ENCODE measurements around the gene ARHGAP22.

The ARHGAP22 gene

DNA sequence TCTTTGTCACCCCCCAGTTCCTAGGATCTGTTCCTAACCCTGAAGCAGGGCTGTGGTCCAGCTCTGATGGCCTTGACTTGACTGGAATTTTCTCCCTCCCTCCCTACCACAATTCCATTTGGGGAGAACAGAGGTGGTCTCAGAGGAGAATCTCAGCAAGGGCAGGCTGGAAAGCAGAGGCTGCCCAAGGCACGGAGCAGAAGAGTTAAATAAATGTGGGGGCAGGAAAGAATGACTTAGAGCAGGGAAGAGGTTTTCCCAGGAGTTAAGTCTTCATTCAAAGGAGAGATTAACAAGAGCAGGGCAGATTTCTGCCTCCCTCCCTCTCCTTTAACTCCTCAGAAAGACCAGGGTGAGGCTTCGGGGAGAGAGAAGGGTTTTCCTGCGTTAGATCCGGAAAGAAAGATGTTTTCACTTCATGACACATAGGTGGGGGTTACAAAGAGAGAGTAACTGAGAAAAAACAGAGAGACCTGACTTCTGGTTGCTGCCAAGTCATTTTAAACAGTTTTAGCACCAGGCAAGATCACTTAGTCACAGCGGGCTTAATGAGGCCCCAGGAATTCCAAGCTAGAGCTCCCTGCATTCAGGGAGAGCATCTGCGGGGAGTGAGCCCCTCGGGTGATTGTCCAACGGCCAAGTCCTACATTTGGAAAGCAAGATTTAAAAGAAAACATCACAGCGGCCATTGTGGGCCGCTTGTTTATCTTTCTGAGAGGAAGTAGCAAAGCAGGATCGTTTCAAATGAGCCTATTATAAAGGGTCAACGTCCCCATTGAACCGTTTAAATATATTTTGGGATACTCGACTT, 78.7 kb downstream of the ARHGAP22 start:
- no peak for DNase-seq

DNA sequence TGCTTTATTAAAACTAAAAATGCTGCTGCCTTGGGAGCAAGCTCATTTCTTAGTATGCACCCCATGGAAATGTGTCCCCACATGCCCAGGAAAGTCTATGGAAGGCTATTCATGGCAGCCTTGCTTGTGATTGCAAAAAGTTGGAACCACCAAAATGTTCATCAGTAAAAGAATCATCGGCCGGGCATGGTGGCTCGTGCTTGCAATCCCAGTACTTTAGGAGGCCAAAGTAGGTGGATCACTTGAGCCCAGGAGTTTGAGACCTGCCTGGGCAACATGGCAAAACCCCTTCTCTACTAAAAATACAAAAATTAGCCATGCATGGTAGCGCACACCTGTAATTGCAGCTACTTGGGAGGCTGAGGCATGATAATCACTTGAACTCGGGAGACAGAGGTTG, 79.8 kb downstream of the ARHGAP22 start:
- DNase-seq, result no peak

DNA sequence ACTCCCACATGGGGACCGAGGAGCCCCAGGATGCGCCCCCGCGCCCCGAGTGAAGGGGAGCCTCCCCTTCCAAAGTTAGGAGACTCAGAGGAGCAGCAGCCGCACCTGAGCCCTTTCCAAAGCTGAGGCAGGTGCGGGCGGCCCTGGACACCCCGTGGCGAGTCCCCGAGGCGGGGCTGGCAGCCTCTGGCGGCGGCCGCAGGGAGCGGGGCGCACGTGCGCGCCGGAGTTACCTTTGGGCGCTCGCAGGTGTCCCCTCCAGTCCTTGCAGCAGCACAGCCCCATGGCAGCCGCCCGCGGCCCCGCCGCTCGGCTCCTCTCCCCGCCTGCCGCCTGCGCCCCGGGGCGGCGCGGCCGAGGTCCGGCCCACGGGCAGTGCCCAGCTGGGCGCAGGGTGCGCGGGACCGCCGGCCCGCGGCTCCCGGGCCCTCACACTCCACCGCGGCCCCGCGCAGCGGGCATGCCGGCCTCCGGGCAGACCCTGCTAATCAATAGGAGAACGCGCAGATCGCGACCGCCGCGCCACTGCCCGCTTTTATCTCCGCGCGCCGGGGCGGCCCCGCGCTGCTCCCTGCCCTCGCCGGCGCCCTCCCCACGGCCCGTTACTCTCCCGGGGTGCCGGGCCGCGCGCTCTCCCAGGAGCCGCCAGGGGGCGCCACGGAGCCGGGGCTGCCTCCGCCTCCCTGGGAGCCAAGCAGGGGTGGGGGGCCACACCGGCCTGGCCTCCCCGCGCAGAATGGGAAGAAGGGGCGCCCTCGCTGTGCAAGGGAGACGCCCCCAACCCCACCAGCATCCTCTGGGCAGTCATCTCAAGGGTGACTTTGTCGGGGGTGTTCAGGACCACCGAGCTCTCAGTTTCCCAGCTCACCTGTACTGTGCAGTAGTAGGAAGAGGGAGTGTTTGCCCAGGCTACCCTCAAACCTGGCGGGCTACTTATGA, 80.8 kb downstream of the ARHGAP22 start:
- DNase-seq, result no peak

DNA sequence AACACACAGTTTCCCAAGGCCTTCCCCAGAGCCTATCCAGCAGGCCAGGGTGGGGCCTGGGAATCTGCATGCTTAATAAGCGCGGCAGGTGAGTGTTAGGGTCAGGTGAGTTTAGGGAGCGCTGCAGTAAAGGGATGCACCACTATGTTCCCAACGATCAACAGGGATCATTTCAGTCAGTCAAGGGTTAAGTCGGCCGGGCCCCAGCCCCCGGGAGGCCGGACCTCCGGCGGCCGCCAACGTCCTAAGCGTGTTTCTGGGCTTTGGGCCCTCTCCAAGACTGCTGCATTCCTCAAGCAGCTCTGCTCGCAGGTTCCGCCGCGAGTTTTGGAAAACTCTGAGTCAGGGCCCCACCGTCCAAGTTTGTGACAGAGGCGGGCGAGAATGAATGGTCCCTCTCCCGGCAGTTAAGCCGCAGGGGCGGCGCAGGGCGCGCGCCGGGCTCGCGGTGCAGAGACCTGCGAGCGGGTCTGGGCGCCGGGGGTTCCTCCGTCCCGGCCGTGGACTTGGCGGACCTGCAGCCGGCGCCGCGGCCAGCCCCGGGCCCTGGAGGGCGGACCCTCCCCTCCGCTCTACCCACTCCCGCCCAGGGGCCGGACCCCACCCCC, 81.6 kb downstream of the ARHGAP22 start:
- no peak for DNase-seq

DNA sequence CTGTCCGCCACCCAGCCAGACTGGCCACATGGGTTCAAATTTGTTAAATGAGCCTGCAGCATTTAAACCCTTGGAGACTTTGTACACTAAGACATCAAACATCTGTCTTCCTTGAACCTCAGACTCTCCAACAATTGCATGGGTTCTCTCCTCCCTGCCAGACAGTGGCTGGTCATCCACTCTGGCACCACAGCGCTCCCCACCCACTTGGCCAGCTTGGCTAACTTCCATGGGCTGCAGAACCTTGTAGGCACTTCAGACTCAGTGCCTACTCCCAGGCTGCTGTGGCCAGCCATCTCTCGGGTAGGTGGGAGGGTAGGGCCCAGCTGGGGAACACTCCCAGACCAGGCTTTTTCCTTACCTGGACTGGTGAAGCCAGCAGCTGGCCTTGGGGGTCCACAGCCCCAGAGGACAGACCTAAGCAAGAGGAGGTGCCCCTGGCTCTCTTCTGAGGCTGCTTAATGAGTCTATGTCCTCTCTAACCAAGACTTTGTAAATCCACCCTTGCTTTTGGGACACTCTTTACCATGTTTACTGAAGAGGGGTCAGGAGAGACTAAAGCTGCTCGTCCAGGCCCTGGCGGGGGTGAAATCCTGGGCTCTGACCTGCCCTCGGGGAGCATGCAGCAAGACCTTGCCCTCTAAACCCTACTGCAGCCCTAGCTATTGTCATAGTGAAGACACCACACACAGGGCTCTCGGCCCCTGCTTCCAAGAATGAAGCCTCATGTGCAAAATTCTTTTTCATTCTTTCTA, 82.7 kb downstream of the ARHGAP22 start:
- DNase-seq, result no peak

DNA sequence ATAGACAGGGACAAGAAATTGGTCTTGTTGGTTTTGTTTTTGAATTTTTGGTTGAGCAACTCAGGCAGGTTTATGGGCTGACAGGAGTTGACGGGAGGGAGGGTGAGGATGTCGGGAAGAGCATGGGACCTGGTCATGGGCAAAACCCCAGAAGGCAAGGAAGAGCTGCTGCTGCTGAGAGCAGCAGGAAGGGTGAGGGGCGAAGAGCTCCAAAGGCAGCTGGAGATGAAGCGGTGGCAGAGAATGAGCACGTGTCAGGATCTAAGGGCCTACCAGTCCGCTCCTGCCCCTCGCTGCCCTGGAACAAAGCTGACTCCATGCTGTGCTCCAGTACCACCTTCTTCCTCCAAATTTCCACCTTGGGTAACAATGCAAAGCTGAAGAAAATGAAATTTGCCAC, 84.3 kb downstream of the ARHGAP22 start:
- DNase-seq, result no peak

DNA sequence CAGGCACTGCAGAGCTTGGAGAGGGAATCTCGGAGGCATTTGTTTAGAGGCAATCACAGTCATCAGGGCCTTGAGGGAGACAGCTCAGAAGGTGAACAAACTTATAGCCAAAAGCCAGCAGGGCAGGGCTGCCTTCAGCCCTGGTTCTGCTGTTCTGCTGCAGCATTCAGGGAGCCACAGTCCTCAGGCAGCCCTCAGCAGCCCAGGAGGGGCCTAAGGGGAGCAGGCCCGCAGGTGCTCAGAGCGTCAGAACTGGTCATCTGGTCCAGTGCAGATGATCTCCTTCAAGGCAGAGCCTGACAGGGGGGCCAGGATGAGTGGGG, 84.7 kb downstream of the ARHGAP22 start:
- DNase-seq, result no peak

DNA sequence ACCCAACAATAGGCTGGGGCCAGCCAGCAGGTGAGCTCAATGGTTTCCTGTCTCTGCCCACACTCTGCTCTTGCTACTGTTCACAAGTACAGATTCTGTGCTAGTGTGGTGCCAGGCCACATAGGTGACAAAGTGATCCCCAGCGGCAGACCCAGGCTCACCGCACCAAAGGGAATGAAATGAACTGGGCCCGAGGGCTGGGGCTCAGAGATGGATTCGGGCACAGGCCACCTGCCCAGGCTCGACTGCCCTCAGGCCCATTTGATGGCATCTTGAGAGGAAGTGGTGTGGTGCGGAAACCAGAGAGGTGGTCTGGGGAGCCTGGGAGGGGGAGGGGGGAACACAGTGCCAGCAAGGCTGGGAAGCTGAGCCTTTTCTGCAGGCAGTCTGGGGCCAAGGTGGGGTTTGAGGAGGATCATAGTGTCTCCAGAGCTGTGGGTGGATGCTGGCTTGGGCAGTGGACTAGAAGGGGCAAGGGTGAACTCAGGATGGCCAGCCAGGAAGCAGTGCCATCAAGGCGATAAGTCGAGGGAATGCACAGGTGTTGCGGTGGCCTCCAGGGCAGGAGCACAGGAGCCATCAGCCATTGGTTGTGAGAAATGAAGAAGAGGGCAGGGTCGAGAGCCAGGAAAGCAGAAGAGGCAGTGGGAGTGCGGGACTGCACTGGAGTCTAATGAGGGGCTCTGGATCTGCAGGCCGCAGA, 85.2 kb downstream of the ARHGAP22 start:
- DNase-seq, result no peak

DNA sequence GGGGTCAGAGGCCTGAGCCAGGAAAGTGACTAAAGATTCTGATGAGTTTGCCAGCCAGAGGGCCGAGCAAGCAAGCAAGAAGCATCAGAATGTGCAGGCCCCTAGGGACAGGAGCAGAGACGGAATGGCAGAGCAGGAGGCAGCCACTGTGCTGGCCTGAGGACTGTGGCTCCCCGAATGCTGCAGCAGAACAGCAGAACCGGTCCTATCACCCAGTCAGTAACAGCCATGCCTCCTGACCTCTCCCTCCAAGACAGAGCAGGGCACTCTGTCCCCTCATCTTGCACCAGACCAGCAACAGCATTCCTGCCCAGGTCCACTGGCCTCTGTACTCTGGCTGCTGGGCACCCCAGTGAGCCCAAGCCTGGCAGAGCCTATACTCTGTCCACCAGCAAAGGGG, 85.9 kb downstream of the ARHGAP22 start:
- no peak for DNase-seq

DNA sequence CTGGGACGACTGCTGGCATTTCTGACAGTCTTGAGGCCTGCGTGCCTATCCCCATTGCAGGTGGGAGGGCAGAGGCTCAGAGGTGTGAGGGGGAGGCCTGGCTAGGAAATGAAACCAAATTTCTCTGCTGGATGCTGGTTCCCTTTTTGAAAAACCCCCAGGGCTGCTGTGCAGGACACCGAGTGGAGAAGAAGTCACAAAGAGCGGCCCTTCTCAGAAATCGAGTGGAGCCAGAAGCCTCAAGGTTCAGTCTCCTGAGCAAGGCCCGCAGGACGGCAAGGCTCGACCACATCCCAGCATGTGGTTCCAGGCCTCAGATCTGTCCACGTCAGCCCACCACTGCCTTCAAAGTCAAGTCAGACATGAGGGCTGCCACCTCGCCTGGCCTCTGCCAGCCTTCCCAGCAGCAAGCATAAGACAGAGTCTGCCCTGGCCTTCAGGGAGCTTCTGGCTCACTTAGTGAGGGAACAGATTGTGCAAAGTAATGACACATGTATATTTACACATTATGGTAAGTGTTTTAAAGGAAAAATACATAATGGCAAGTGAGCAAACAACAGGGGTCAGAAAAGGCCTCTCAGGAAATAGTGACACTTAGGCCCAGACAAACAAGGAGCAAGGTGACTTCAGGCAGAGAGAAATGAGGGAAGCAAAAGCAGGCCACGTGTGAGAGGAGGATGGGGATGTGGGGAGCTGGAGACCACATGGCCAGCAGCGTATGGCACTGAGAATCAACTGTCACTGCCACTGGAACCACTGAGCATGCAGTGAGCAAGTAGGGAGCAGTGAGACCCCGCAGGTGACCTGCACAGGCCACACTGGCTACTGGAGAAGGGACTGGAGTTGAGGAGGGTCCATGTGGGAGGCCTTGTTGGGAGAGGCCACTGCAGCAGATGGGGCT, 86.7 kb downstream of the ARHGAP22 start:
- DNase-seq, result no peak

DNA sequence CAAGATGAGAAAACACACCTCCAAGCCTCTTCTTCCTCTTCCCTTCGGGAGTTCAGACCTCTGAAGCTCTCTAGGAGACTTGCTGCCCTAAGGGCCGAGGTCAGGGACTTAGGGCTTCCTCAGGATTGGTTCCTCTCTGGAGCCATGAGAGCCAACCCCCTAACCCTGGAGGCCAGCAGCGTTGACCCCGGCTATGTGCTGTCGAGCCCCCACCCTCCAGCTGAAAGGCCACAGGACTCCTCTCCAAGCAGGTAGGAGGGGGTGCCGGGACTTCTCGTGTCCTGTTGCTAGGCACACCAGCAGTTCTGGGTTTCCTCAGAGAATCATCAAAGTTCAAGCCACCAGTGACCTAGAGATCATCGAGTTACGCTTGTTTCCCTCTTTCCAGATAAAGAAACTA, 87.4 kb downstream of the ARHGAP22 start:
- DNase-seq, result no peak

DNA sequence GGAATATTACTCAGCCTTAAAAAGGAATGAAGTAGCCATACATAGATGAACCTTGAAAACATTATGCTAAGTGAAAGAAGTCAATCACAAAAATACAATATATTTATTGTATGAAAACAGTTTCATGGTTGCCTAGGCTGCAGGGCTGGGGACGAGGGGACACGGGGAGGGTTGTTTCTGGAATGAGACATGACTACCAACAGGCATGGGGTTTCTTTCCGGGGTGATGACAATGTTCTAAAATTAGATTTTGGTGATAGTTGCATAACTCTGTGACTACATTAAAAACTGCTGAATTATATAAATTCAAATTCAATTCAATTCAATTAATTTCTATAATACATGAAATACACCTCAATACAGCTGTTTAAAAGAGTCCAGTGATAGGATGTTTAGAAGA, 88.0 kb downstream of the ARHGAP22 start:
- no peak for DNase-seq

DNA sequence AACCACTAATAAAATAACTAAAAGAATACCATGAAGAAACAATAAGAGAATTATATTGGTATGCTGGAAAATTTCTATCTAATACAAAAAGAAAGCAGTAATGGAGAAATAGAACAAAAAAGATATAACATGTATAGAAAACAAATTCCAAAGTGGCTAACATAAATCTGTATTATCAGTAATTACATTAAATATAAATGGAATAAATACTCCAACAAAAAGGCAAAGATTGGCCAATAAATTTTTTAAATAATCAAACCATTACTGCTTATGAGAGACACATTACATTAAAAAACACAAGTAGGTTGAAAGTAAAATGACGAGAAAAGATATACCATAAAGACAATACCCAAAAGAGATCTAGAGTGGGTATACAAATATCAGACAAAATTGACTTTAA, 90.0 kb downstream of the ARHGAP22 start:
- DNase-seq, result no peak

DNA sequence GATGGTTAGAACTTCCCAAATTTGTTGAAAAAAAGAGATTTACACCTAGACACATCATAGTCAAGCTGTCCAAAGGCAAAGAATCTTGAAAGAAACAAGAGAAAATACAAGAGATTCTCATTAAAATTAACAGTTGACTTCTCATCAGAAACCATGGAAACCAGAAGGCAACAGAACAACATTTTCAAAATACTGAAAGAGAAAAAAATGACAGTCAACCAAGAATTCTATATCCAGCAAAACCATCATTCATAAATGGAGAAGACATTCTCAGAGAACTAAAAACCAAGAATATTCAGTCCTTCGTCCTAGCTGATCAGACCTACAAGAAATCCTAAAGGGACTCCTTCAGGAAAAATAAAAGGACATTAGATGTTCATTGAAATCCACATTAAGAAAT, 90.6 kb downstream of the ARHGAP22 start:
- DNase-seq, result no peak

DNA sequence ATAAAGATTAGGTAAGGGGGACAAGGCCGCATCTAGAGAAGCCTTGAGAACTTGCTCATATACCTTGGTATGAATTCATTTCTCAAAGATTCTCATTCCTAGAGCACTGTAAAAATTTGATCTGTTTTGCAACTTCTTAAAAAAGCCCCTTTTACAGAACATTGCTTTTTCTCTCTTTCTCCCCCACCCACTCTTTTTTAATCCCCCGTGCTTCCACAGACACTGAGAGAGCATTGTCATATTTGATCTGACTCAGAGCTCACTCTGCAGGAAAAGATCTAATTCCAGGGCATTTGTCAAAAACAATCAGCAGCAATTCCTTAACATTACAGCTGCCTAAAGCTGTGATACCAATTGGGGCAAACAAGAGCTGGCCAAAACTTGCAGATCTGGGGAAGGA, 92.0 kb downstream of the ARHGAP22 start:
- no peak for DNase-seq

DNA sequence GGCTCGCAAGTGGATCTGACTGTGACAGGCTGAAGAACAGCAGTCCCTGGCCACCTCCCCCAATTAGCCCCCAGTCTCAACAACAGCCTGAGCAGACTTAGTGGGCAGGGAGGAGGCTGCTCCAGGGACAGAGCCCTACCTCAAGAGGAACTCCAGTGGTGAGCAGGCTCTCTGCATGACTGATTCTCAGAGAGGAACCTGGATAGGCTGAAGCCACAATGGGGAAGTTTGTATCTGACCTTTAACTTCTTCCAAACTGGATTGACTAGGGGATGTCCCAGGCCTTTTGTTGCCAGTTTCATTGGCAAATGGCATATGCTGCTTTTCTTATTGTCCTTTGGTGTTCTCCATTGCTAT, 93.0 kb downstream of the ARHGAP22 start:
- no peak for DNase-seq

DNA sequence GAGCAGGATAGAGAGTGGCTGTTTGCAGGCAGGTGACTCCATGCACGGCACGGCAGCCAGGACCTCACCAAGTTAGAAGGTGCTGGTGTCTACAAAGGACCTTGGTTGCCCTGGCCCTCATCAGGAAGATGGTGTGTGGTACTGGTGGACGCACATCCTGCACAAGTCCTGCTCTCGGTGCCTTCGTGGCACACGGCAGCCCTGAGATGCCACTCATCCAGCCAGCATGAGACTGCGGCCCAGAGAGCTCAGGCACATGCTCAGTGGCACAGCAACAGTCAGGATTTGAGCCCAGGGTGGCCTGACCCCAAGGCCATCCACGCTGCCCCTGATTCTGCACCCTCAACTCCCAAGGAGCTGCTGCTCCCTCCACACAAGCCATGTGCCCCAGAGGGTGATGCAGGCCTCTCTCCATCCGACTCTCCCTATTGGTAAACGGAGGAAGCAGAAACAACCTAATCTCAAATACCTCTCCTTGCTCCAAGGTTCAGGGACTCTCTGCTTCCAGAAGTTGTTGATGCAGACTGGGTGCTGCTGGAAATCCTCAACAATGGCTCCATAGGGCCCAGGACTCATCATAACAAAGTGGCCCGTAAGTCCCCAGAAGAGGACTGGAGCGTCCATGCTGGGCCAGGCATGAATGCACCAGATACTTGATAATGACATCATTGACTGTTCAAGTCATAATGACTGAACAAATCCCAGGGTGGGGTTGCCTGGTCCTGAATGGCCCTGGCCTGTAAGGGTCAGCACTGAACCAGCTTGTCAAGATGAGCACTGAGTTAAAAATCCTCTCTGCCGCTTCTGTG, 93.6 kb downstream of the ARHGAP22 start:
- DNase-seq, result no peak

DNA sequence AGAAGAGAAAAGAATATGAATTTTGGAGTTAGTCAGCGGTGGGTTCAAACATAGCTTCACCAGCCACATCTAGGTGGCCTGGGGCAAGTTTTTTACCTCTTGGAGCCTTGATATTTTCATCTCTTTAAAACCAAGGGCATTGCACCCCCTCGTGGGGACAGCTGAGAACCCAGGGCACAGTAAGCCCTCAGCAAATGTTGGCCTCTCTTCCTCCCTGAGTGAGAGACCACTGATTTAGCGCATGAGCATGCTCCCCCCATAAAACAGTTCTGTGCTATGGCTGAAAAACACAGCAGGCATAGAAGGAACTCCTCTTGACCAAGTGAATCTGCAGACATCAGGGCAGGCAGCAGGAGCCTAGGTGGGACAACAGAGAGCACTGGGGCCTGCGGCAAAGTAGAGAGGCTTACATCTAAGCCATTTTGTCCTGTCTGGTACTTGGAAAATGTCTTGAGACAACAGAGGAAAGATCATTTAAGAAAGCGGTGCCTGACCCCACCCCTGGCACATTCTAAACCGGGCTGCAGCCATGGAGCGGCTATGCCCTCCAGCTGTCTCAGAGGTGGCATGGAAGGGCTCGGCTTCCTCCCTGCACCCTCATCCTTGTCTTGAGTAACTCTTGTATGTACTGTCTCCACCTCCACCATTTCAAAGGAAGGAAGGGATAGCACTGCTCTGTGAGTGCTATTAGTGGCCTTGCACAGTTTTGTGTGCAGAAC, 94.7 kb downstream of the ARHGAP22 start:
- DNase-seq, result no peak

All from stimulated activated CD4-positive, alpha-beta T cell treated with anti-CD3 and anti-CD28 coated beads, Interleukin-4, amount 100 ng/mL, for 24 hours (primary cell).